Lower leg skin (tissue), 3 donors: Measurements from ENCODE around the gene ROR1.

Source experiments
- POLR2A ChIP-seq, 2 donors: fragments of 450-650 bp; IDR thresholded peaks; one replicate each; pipeline ENCODE4 v1.6.1; 2016 to 2017; ENCODE audit warnings: antibody characterized with exemption in 2 of 2, mild to moderate bottlenecking in 1 of 2, moderate library complexity in 1 of 2
- TF ChIP-seq, protein P1 (sequence below), 3 donors: fragments of 450-650 bp; IDR thresholded peaks; one replicate each; pipeline ENCODE4 v1.5.1; 2016; ENCODE audit warnings: antibody characterized with exemption in 3 of 3, mild to moderate bottlenecking in 3 of 3, moderate library complexity in 2 of 3

- TF ChIP-seq, protein P1, sequence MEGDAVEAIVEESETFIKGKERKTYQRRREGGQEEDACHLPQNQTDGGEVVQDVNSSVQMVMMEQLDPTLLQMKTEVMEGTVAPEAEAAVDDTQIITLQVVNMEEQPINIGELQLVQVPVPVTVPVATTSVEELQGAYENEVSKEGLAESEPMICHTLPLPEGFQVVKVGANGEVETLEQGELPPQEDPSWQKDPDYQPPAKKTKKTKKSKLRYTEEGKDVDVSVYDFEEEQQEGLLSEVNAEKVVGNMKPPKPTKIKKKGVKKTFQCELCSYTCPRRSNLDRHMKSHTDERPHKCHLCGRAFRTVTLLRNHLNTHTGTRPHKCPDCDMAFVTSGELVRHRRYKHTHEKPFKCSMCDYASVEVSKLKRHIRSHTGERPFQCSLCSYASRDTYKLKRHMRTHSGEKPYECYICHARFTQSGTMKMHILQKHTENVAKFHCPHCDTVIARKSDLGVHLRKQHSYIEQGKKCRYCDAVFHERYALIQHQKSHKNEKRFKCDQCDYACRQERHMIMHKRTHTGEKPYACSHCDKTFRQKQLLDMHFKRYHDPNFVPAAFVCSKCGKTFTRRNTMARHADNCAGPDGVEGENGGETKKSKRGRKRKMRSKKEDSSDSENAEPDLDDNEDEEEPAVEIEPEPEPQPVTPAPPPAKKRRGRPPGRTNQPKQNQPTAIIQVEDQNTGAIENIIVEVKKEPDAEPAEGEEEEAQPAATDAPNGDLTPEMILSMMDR (IDR thresholded peaks at IDR 0.05) = no peak
- TF ChIP-seq POLR2A (IDR thresholded peaks at IDR 0.05) = no peak
These were observed 3.5 kb downstream of the ROR1 start for GRCh38 chr1:63777286-63777685.
